ENCODE measurements around the gene DGAT2. TPM values are rescaled to one million over a fixed set of nuclear protein-coding genes. Genes with fewer than 3 reads are reported as not detected.

DGAT2 gene
- total RNA-seq, 2 donors from 2014 or later: 6.0 to 14.2 TPM

DNA sequence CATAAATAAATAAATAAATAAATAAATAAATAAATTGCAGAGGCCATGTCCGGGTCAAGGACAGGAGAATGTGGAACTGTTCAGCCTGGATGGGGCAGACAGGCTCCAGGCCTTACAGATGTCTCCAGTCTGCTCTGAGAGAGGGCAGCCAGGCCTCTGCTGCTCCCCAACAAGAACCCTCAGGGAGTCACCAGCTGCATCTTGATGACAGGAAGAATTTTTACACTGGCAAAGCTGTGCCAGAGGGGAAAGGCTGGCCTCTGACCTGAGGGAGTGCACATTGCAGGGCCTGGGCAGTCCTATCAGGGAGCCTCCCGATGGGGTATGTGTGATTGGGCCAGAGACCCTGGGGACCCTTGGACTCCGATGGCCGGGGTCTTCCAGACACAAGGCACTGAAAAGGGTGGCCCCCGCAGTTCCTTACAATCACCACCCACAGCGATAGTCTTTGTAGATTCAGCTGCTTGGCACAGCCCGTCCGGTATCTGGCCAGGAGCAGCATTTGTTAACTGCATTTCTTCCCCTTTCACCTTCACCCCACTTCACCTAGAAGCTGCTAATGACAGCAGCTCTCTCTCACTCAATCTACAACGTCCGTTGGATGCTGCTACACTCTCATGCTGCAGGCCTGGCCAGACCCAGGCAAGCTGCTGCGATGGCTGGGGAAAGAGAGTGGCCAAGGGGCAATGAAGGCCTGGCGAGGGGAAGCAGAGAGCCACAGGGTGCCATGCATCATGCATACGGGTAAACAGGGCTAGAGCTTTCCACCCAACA, 42.8 kb upstream of the DGAT2 start:
- Histone ChIP-seq H3K4me1 (ENCODE audit: control insufficient read depth, insufficient read depth, low read length) (no peaks in the 10 kb centered on the region), H3K36me3 (ENCODE audit: control insufficient read depth, insufficient read depth, low read length) (no peaks in the 10 kb centered on the region), H3K9me3 (ENCODE audit: control insufficient read depth, low read length) (no peaks in the 10 kb centered on the region), H3K27ac (ENCODE audit: low read depth, low read length) (no peak overlapping the region), H3K9ac (ENCODE audit: extremely low read depth, low read length, poor library complexity, severe bottlenecking) (no peak overlapping the region), H3K27me3 (ENCODE audit: control insufficient read depth, insufficient read depth, low read length, poor library complexity, severe bottlenecking) (no peaks in the 10 kb centered on the region), H3K4me3 (ENCODE audit: low read length) (no peak overlapping the region)
- Mint-ChIP-seq H3K36me3 (ENCODE audit: low read depth) (no peaks in the 10 kb centered on the region), H3K27me3 (ENCODE audit: insufficient read depth) (peaks cover 12% of the 10 kb centered on the region), H3K4me3 (no peak overlapping the region), H3K27ac (no peak overlapping the region), H3K4me1 (no peaks in the 10 kb centered on the region), H3K9me3 (no peaks in the 10 kb centered on the region)
- 88% methylated on average over 10 to 13 of the region's 13 CpGs for WGBS, 2 experiments (ENCODE audit: insufficient coverage in 1 of 2, insufficient read length in 1 of 2)
- no peak for TF ChIP-seq CTCF (conservative IDR thresholded peaks at IDR 0.05)
- peak; percentile 37 for DNase-seq

- H3K36me3 Mint-ChIP-seq (ENCODE audit: low read depth): no peaks in the 10 kb centered on the region
- no peaks in the 10 kb centered on the region for H3K9me3 ChIP-seq (ENCODE audit: control insufficient read depth, low read length)
- TF ChIP-seq CTCF (conservative IDR thresholded peaks at IDR 0.05): no peak
- 89 to 100% methylated on average over 2 of the region's 2 CpGs for WGBS, 2 experiments (ENCODE audit: insufficient coverage in 1 of 2, insufficient read length in 1 of 2)
- no peaks in the 10 kb centered on the region for H3K27me3 ChIP-seq (ENCODE audit: control insufficient read depth, insufficient read depth, low read length, poor library complexity, severe bottlenecking)
- H3K4me1 Mint-ChIP-seq: no peaks in the 10 kb centered on the region
- no peak overlapping the region for H3K27ac Mint-ChIP-seq
- no peak overlapping the region for H3K9ac ChIP-seq (ENCODE audit: extremely low read depth, low read length, poor library complexity, severe bottlenecking)
- no peaks in the 10 kb centered on the region for H3K4me1 ChIP-seq (ENCODE audit: control insufficient read depth, insufficient read depth, low read length)
- H3K27me3 Mint-ChIP-seq (ENCODE audit: insufficient read depth): peaks cover 12% of the 10 kb centered on the region
- no peaks in the 10 kb centered on the region for H3K9me3 Mint-ChIP-seq
- no peaks in the 10 kb centered on the region for H3K36me3 ChIP-seq (ENCODE audit: control insufficient read depth, insufficient read depth, low read length)
- H3K27ac ChIP-seq (ENCODE audit: low read depth, low read length): no peak overlapping the region
- no peak overlapping the region for H3K4me3 Mint-ChIP-seq
- DNase-seq: no peak
- no peak overlapping the region for H3K4me3 ChIP-seq (ENCODE audit: low read length)
Observed at GRCh38 chr11:75728992-75729391, 39.6 kb upstream of the DGAT2 start.

DNA sequence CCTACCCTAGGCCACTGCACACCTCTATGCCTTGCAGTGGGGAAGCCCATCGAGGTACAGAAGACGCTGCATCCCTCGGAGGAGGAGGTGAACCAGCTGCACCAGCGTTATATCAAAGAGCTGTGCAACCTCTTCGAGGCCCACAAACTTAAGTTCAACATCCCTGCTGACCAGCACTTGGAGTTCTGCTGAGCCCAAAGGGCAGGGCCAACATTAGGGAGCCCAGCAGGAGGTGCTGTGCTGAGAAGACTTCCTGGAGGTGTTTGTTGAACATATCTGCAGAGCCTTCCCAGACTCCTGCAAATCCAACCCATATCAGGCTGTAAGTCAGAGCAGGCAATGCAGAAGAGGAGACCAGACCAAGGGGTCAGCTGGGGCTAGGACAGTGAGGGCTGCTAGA, 37.5 kb upstream of the DGAT2 start:
- no peaks in the 10 kb centered on the region for H3K27me3 ChIP-seq (ENCODE audit: control insufficient read depth, insufficient read depth, low read length, poor library complexity, severe bottlenecking)
- no peaks in the 10 kb centered on the region for H3K36me3 Mint-ChIP-seq (ENCODE audit: low read depth)
- H3K4me1 ChIP-seq (ENCODE audit: control insufficient read depth, insufficient read depth, low read length): no peaks in the 10 kb centered on the region
- no peak overlapping the region for H3K4me3 Mint-ChIP-seq
- no peak overlapping the region for H3K4me3 ChIP-seq (ENCODE audit: low read length)
- WGBS, 2 experiments (ENCODE audit: insufficient coverage in 1 of 2, insufficient read length in 1 of 2): 90 to 96% methylated on average over 3 to 5 of the region's 5 CpGs
- H3K27me3 Mint-ChIP-seq (ENCODE audit: insufficient read depth): peaks cover 16% of the 10 kb centered on the region
- peak; percentile 24 for DNase-seq
- H3K27ac Mint-ChIP-seq: no peak overlapping the region
- no peak overlapping the region for H3K27ac ChIP-seq (ENCODE audit: low read depth, low read length)
- H3K9me3 ChIP-seq (ENCODE audit: control insufficient read depth, low read length): no peaks in the 10 kb centered on the region
- TF ChIP-seq CTCF (conservative IDR thresholded peaks at IDR 0.05): no peak
- no peak overlapping the region for H3K9ac ChIP-seq (ENCODE audit: extremely low read depth, low read length, poor library complexity, severe bottlenecking)
- peaks cover 7% of the 10 kb centered on the region for H3K4me1 Mint-ChIP-seq
- H3K36me3 ChIP-seq (ENCODE audit: control insufficient read depth, insufficient read depth, low read length): no peaks in the 10 kb centered on the region
- no peaks in the 10 kb centered on the region for H3K9me3 Mint-ChIP-seq

All from endodermal cell (in vitro differentiated cells).